GDM1 (cell line): ENCODE data around the gene VTCN1.

Experiments used
- DNase-seq: peaks from one replicate; lab custom pipeline; 2025; lab: John Stamatoyannopoulos, UW

The VTCN1 gene

GRCh38 chr1:117096951-117097408 is 113.7 kb downstream of the VTCN1 start:
- DNase-seq = no peak

GRCh38 chr1:117094841-117095604 is 115.7 kb downstream of the VTCN1 start:
- DNase-seq = no peak

- no peak for DNase-seq
These were observed 116.7 kb downstream of the VTCN1 start for GRCh38 chr1:117093870-117094621.
